HG03521 (cell line): ENCODE measurements around the gene ZNF678.

Experiments
- ATAC-seq: cut with Tn5 transposase; IDR thresholded peaks from one replicate; pipeline ENCODE4 v1.9.1; 2021; ENCODE audit warnings: mild to moderate bottlenecking, moderate library complexity; ENCODE audit not compliant: unreplicated experiment

Gene ZNF678

GRCh38 chr1:227563324-227564201 is at the start of gene ZNF678:
TSS of gene ZNF678 (plus strand) at chr1:227563556. CDS start at chr1:227650992, 87,436 bp downstream.
- peak; percentile 95 for ATAC-seq

GRCh38 chr1:227518876-227519275 is 44.5 kb upstream of the ZNF678 start:
- ATAC-seq: no peak

GRCh38 chr1:227521782-227522181 is 41.6 kb upstream of the ZNF678 start:
- ATAC-seq: no peak

- no peak for ATAC-seq
Measured at GRCh38 chr1:227526524-227526923, 36.8 kb upstream of the ZNF678 start.

- ATAC-seq: no peak
Measured at GRCh38 chr1:227532019-227532619, 31.2 kb upstream of the ZNF678 start.

- no peak for ATAC-seq
Measured at GRCh38 chr1:227540170-227541098, 22.9 kb upstream of the ZNF678 start.

GRCh38 chr1:227541129-227541528 is 22.2 kb upstream of the ZNF678 start:
- ATAC-seq: no peak

GRCh38 chr1:227541796-227542152 is 21.6 kb upstream of the ZNF678 start:
- ATAC-seq: peak; percentile 8

GRCh38 chr1:227542153-227543120 is 20.9 kb upstream of the ZNF678 start:
- ATAC-seq: peak; percentile 92

- ATAC-seq: no peak
Measured at GRCh38 chr1:227543283-227544066, 19.9 kb upstream of the ZNF678 start.

GRCh38 chr1:227544067-227545050 is 19.0 kb upstream of the ZNF678 start:
- no peak for ATAC-seq

- ATAC-seq: no peak
Measured at GRCh38 chr1:227545361-227545760, 18.0 kb upstream of the ZNF678 start.

- no peak for ATAC-seq
Measured at GRCh38 chr1:227546059-227546458, 17.3 kb upstream of the ZNF678 start.

- no peak for ATAC-seq
Measured at GRCh38 chr1:227546598-227547309, 16.6 kb upstream of the ZNF678 start.

GRCh38 chr1:227547310-227548118 is 15.8 kb upstream of the ZNF678 start:
- ATAC-seq: no peak

- ATAC-seq: no peak
Measured at GRCh38 chr1:227548119-227548397, 15.3 kb upstream of the ZNF678 start.

GRCh38 chr1:227548448-227548847 is 14.9 kb upstream of the ZNF678 start:
- no peak for ATAC-seq
